H9 (cell line): ENCODE measurements around the gene GGPS1. TPM values are rescaled to one million over a fixed set of nuclear protein-coding genes. Genes with fewer than 3 reads are reported as not detected.

ENCODE experiments used
- DNase-seq: peaks from one replicate; pipeline ENCODE4 v3.0.0-alpha.2; 2017
- H2AFZ ChIP-seq: one replicate; pipeline ENCODE4 v1.6.1; 2013; ENCODE audit warnings: mild to moderate bottlenecking, low read length, control low read depth, moderate library complexity
- H2AK5ac ChIP-seq: 2 replicates; pipeline ENCODE4 v1.6.1; 2013; ENCODE audit warnings: low read length, control low read depth, mixed read lengths; ENCODE audit not compliant: insufficient read length
- H2BK120ac ChIP-seq: one replicate; pipeline ENCODE4 v1.6.1; 2013; ENCODE audit warnings: low read depth, mild to moderate bottlenecking, low read length, control low read depth, inconsistent platforms; ENCODE audit not compliant: poor library complexity, severe bottlenecking
- H2BK12ac ChIP-seq: 2 replicates; pipeline ENCODE4 v1.6.1; 2013; ENCODE audit warnings: low read length, control low read depth, mixed read lengths, low read depth; ENCODE audit not compliant: insufficient read length
- H2BK15ac ChIP-seq: 2 replicates; pipeline ENCODE4 v1.6.1; 2013; ENCODE audit warnings: low read depth, low read length, control low read depth
- H2BK20ac ChIP-seq: one replicate; pipeline ENCODE4 v1.6.1; 2013; ENCODE audit warnings: low read depth, mild to moderate bottlenecking, low read length, control low read depth, inconsistent platforms; ENCODE audit not compliant: poor library complexity, severe bottlenecking
- H2BK5ac ChIP-seq: 2 replicates; pipeline ENCODE4 v1.6.1; 2013; ENCODE audit warnings: low read length, control low read depth, mixed read lengths; ENCODE audit not compliant: insufficient read length
- H3K14ac ChIP-seq: 2 replicates; pipeline ENCODE4 v1.6.1; 2013; ENCODE audit warnings: low read length, control low read depth; ENCODE audit not compliant: insufficient read depth
- H3K18ac ChIP-seq: 2 replicates; pipeline ENCODE4 v1.6.1; 2013; ENCODE audit warnings: low read depth, mild to moderate bottlenecking, mixed read lengths, low read length, control low read depth; ENCODE audit not compliant: insufficient read length
- H3K23ac ChIP-seq: 2 replicates; pipeline ENCODE4 v1.6.1; 2013; ENCODE audit warnings: low read length, control low read depth, mixed read lengths, low read depth; ENCODE audit not compliant: insufficient read length
- H3K23me2 ChIP-seq: 2 replicates; pipeline ENCODE4 v1.6.1; 2013; ENCODE audit warnings: low read depth, mild to moderate bottlenecking, mixed read lengths, low read length, control low read depth; ENCODE audit not compliant: insufficient read length, poor library complexity, severe bottlenecking
- H3K27ac ChIP-seq: 2 replicates; pipeline ENCODE4 v1.5.1; 2013; ENCODE audit warnings: low read length, control low read depth, mixed read lengths, low read depth; ENCODE audit not compliant: insufficient read length
- H3K27me3 ChIP-seq: 2 replicates; pipeline ENCODE4 v1.6.1; 2013; ENCODE audit warnings: low read length, control low read depth, inconsistent platforms; ENCODE audit not compliant: insufficient read depth
- H3K4ac ChIP-seq: 2 replicates; pipeline ENCODE4 v1.6.1; 2013; ENCODE audit warnings: low read depth, mild to moderate bottlenecking, control low read depth, inconsistent platforms, low read length, moderate library complexity
- H3K4me1 ChIP-seq: 2 replicates; pipeline ENCODE4 v1.6.1; 2013; ENCODE audit warnings: low read length, control low read depth, inconsistent platforms; ENCODE audit not compliant: insufficient read depth
- H3K4me2 ChIP-seq: 2 replicates; pipeline ENCODE4 v1.6.1; 2013; ENCODE audit warnings: low read length, control low read depth, mixed read lengths; ENCODE audit not compliant: insufficient read length, insufficient read depth
- H3K56ac ChIP-seq: 2 replicates; pipeline ENCODE4 v1.6.1; 2013; ENCODE audit warnings: low read depth, mild to moderate bottlenecking, mixed read lengths, low read length, control low read depth; ENCODE audit not compliant: insufficient read length
- H3K79me1 ChIP-seq: 2 replicates; pipeline ENCODE4 v1.6.1; 2013; ENCODE audit warnings: low read depth, mild to moderate bottlenecking, moderate library complexity, low read length, control low read depth, inconsistent platforms; ENCODE audit not compliant: insufficient read depth, poor library complexity, severe bottlenecking
- H3K79me2 ChIP-seq: 2 replicates; pipeline ENCODE4 v1.6.1; 2013; ENCODE audit warnings: low read length, control low read depth, inconsistent platforms; ENCODE audit not compliant: insufficient read depth
- H3K9ac ChIP-seq: 2 replicates; pipeline ENCODE4 v1.6.1; 2013; ENCODE audit warnings: low read length, control low read depth, mixed read lengths; ENCODE audit not compliant: insufficient read length; ENCODE audit errors: extremely low read depth
- H3K9me3 ChIP-seq: one replicate; pipeline ENCODE4 v1.6.1; 2013; ENCODE audit warnings: low read depth, low read length, inconsistent platforms; ENCODE audit not compliant: control insufficient read depth
- H3T11ph ChIP-seq: one replicate; pipeline ENCODE4 v1.6.1; 2013; ENCODE audit warnings: mild to moderate bottlenecking, low read length, control low read depth, inconsistent platforms
- H4K20me1 ChIP-seq: one replicate; pipeline ENCODE4 v1.6.1; 2013; ENCODE audit not compliant: control insufficient read depth, insufficient read length, insufficient read depth
- H4K5ac ChIP-seq: 2 replicates; pipeline ENCODE4 v1.6.1; 2013; ENCODE audit warnings: low read depth, mild to moderate bottlenecking, mixed read lengths, low read length, control low read depth; ENCODE audit not compliant: insufficient read length
- H4K8ac ChIP-seq: replicated peaks from 2 replicates; pipeline ENCODE4 v1.6.1; 2013; ENCODE audit warnings: low read length, control low read depth, mixed read lengths, low read depth; ENCODE audit not compliant: insufficient read length
- H4K91ac ChIP-seq: 2 replicates; pipeline ENCODE4 v1.6.1; 2013; ENCODE audit warnings: low read depth, mild to moderate bottlenecking, moderate library complexity, mixed read lengths, low read length, control low read depth; ENCODE audit not compliant: insufficient read length
- H3K27ac Mint-ChIP-seq, 3 experiments: 2 replicates in 2 of 3; 3 replicates in 1 of 3; pipeline ENCODE4 v1.8.0; 2020 to 2021; ENCODE audit warnings: mixed read lengths in 3 of 3, mild to moderate bottlenecking in 1 of 3, moderate library complexity in 1 of 3
- H3K27me3 Mint-ChIP-seq: 2 replicates; pipeline ENCODE4 v1.8.0; 2021; ENCODE audit warnings: low read depth, mild to moderate bottlenecking, moderate library complexity, mixed read lengths
- H3K36me3 Mint-ChIP-seq, 3 experiments: 2 replicates in 2 of 3; 3 replicates in 1 of 3; pipeline ENCODE4 v1.8.0; 2020 to 2021; ENCODE audit warnings: low read depth in 3 of 3, mixed read lengths in 3 of 3; ENCODE audit not compliant: insufficient read depth in 1 of 3
- H3K4me1 Mint-ChIP-seq, 2 experiments: 2 replicates each; pipeline ENCODE4 v1.8.0; 2020; ENCODE audit warnings: mixed read lengths in 2 of 2
- H3K4me3 Mint-ChIP-seq, 2 experiments: 2 replicates in 1 of 2; 3 replicates in 1 of 2; pipeline ENCODE4 v1.8.0; 2020 to 2021; ENCODE audit warnings: mild to moderate bottlenecking in 2 of 2, mixed read lengths in 2 of 2, moderate library complexity in 1 of 2
- H3K9me3 Mint-ChIP-seq, 2 experiments: 2 replicates in 1 of 2; 3 replicates in 1 of 2; pipeline ENCODE4 v1.8.0; 2020; ENCODE audit warnings: mild to moderate bottlenecking in 2 of 2, mixed read lengths in 2 of 2, moderate library complexity in 1 of 2
- WGBS: extraction: QIAGEN DNeasy Blood & Tissue Kit; methylation state at CpG from one replicate; pipeline ENCODE4 v1.1.7; 2013; ENCODE audit warnings: missing lambda C conversion rate, low lambda C conversion rate, mixed read lengths; ENCODE audit not compliant: insufficient read length; ENCODE audit errors: extremely low coverage; 5-methylcytosine and 5-hydroxymethylcytosine counted together
- total RNA-seq: library from RNA; stranded (reverse); gene quantifications from 2 replicates; pipeline ENCODE4 v1.2.1, GENCODE V29; 2021
- TF ChIP-seq, protein P1 (sequence below): fragments of 200-600 bp; sonication (generic); conservative IDR thresholded peaks from 3 replicates; pipeline ENCODE4 v1.8.0; 2021; ENCODE audit warnings: antibody characterized with exemption, mild to moderate bottlenecking

The GGPS1 gene
- total RNA-seq, 1 experiment from 2014 or later: 44.7 TPM

DNA sequence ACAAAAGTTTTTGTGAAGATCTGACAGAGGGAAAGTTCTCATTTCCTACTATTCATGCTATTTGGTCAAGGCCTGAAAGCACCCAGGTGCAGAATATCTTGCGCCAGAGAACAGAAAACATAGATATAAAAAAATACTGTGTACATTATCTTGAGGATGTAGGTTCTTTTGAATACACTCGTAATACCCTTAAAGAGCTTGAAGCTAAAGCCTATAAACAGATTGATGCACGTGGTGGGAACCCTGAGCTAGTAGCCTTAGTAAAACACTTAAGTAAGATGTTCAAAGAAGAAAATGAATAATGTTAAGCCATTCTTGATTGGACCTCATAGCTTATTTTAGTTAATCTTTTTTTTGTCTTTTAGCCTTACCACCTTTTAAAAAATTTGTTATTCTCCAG is 14.1 kb downstream of the GGPS1 start:
- Histone ChIP-seq H3K27me3 (no peaks in the 10 kb centered on the region), H2AK5ac (no peak overlapping the region), H4K8ac (no peak overlapping the region), H3K4me1 (no peaks in the 10 kb centered on the region), H3K27ac (no peak overlapping the region), H3K18ac (no peak overlapping the region), H3K4ac (no peak overlapping the region), H2BK15ac (no peak overlapping the region), H4K91ac (no peak overlapping the region), H2AFZ (no peak overlapping the region), H2BK12ac (no peak overlapping the region), H3K9ac (no peak overlapping the region), H2BK5ac (no peak overlapping the region), H2BK20ac (no peak overlapping the region), H3K79me2 (no peaks in the 10 kb centered on the region), H4K20me1 (no peaks in the 10 kb centered on the region), H3K14ac (no peak overlapping the region), H2BK120ac (no peak overlapping the region), H3K4me2 (no peak overlapping the region), H3T11ph (no peak overlapping the region), H3K9me3 (no peaks in the 10 kb centered on the region), H3K23ac (no peak overlapping the region), H3K56ac (no peak overlapping the region), H3K79me1 (no peaks in the 10 kb centered on the region), H4K5ac (no peak overlapping the region), H3K23me2 (no peaks in the 10 kb centered on the region)
- H3K36me3 Mint-ChIP-seq: peaks cover 12 to 39% (median 33%) of the 10 kb centered on the region in 3 experiments; a peak in 6 of 7 replicates
- H3K4me3 Mint-ChIP-seq: no peak overlapping the region
- TF ChIP-seq, protein P1, sequence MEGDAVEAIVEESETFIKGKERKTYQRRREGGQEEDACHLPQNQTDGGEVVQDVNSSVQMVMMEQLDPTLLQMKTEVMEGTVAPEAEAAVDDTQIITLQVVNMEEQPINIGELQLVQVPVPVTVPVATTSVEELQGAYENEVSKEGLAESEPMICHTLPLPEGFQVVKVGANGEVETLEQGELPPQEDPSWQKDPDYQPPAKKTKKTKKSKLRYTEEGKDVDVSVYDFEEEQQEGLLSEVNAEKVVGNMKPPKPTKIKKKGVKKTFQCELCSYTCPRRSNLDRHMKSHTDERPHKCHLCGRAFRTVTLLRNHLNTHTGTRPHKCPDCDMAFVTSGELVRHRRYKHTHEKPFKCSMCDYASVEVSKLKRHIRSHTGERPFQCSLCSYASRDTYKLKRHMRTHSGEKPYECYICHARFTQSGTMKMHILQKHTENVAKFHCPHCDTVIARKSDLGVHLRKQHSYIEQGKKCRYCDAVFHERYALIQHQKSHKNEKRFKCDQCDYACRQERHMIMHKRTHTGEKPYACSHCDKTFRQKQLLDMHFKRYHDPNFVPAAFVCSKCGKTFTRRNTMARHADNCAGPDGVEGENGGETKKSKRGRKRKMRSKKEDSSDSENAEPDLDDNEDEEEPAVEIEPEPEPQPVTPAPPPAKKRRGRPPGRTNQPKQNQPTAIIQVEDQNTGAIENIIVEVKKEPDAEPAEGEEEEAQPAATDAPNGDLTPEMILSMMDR: no peak
- H3K27me3 Mint-ChIP-seq: no peaks in the 10 kb centered on the region
- DNase-seq: no peak
- no CpG with 5 or more reads among the region's 3 CpGs for WGBS
- H3K9me3 Mint-ChIP-seq: no peaks in the 10 kb centered on the region; a peak in 1 of 5 replicates
- H3K4me1 Mint-ChIP-seq: peaks cover 3 to 4% of the 10 kb centered on the region in 2 experiments; a peak in 2 of 4 replicates
- no peak overlapping the region; a peak in 1 of 7 replicates for H3K27ac Mint-ChIP-seq
